NCI-H1694 (cell line): ENCODE measurements around the gene MARF1.
"Not testable (repeated sequence)": the region's sequence is repeated elsewhere in the genome, so short reads cannot be mapped to it uniquely, and the experiment has no call there.

ENCODE experiments used
- DNase-seq: peaks from one replicate; lab custom pipeline; 2025; lab: John Stamatoyannopoulos, UW

MARF1 gene

DNA sequence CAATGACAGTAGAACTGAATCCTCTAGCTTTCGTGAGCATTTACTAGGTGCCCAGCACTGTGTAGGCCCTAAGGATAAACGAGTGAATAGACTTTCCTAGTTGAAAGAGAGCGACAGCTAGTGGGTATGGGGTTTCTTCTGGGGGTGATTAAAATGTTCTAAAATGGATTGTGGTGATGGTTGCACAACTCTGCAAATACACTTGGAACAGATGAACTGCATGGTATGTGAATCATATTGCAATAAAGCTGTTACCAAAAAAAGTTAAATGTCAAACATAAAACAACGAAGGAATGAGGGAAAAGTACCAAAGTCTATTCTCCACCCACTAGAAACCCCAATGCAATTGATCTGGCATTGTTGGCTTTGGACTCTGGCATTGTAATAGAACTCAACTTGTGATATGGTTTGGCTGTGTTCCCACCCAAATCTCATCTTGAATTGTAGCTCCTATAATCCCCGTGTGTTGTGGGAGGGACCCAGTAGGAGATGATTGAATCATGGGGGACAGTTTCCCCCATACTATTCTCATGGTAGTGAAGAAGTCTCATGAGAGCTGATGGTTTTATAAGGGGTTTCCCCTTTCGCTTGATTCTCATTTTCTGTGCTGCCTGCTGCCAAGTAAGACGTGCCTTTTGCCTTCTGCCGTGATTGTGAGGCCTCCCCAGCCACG lies 70.5 kb downstream of the MARF1 start:
- no peak for DNase-seq

DNA sequence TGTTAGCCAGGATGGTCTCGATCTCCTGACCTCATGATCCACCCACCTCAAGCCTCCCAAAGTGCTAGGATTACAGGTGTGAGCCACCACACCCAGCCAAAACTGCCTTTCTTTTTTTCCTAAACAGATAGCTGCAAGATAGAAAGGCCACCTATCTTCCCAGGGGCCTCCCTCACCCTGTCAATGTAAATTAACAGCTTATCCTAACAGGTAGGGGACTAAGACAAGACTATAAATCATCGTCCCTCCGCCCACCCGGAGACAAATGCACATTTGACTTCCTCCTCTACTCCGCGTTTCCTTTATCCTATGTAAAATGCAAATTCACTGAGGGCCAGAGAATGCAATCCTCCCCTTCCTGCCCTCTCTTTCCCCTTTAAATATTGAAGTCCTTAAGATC lies 71.4 kb downstream of the MARF1 start:
- no peak for DNase-seq

DNA sequence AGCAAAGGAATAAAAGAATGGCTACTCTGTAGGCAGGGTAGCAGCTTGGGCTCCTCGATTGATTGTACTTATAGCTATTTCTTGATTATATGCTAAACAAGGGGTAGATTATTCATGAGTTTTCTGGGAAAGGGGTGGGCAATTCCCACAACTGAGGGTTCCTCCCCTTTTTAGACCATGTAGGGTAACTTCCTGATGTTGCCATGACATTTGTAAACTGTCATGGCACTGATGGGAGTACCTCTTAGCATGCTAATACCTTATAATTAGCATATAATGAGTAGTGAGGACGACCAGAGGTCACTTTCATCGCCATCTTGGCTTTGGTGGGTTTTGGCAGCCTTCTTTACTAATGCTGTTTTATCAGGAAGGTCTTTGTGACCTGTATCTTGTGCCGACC lies 72.3 kb downstream of the MARF1 start:
- DNase-seq, result not testable (repeated sequence)

DNA sequence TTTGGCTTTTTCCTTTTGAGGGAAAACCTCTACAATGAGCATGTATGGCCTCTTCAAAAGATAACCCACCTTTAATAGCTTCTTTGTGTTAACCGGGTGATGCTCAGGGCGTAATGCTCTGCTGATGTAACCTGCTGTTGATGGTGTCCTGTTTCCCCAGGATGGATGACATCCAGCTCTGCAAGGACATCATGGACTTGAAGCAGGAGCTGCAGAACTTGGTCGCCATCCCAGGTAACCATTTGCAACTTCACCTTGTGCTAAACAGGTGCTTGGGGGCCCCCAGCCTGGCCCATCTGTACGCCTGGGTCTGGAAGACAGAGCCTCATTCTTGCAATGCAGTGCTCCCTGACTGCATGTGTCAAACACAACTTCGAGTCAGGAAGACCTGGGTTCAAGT lies 75.1 kb downstream of the MARF1 start:
- no peak for DNase-seq

DNA sequence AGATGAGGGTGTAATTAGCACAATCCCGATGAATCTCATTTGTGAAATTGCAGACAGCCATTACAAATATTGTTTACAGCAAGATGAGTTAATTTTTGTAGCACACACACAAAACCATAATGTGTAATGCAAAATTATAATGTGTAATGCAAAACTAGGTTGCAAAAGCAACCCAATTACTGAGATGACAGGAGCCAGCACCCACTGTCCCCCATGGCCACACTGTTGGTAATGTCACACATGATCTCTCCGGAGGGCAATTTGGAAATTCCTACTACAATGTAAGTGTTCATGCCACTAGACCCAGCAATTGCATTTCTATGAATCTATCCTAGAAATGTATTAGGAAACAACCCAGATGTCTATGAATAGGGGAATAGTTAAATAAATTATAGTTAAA lies 76.9 kb downstream of the MARF1 start:
- no peak for DNase-seq

DNA sequence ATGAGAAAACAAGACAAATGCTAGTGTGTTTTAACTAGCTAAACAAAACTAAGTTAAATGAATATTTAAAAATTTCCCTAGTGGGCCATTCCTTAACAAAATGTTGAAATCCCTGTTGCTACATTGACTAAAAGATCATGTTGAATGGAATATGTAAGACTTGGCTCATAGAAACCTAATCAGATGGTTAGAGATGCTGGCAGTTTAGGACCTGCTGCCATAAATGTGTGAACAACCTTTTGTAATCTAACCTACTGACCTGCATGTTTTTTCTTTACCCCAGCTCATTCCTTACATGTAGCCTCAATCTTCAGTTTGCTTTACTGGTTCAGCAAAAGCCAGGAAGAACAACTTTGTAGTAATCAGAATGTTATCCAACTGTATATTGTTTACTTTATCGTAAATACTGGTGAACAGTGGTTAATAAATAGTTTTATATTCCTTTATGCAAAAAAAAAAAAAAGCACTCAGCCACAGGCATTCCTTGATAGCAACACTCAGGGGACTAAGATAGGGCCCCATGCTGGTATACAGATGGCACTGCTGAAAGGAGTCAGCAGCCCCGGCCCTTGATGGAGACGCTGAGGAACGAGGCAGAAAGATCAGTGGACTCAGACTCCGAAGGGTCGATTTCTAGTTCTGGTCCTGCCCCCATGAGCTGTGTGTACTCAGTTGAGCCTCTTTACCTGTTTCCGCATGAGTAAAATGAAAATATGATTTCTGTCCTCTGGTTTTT lies 78.2 kb downstream of the MARF1 start:
- no peak for DNase-seq

DNA sequence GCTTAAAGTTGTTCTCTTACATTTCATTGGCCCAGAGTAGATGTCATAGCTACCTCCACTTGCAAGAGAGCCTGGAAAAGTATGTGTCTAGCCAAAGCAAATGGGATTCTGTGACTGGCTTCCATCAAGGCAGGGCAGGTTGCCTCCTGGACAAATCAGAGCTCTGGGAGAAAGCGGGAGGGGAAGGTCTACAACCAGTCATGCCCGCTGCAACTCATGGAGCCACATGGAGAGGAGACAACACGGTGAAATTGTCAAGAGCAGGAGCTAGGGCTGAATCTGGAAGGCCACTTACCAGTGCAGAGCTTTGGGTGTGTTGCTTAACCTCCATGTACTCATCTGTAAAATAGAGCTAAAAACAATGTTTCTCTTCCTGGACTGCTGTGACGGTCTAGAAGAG lies 83.8 kb downstream of the MARF1 start:
- DNase-seq, result no peak

DNA sequence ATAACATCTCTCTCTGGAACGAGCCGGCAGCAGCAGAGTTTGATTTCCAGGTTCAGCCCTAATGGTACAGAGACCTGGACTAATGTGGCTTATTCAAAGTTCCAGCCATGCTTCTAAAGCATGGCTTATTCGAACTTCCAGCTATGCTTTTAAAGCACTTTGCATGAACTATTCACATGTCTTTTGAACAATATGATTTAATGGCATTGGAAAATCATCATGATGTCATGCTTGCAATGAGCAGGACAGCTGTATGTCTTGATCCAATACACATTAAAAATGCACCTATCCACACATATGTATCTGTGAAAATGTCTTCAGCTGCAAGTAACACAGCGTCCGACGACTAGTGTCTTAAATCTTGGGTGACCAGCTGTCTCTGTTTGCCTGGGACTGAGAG lies 85.7 kb downstream of the MARF1 start:
- DNase-seq, result no peak

DNA sequence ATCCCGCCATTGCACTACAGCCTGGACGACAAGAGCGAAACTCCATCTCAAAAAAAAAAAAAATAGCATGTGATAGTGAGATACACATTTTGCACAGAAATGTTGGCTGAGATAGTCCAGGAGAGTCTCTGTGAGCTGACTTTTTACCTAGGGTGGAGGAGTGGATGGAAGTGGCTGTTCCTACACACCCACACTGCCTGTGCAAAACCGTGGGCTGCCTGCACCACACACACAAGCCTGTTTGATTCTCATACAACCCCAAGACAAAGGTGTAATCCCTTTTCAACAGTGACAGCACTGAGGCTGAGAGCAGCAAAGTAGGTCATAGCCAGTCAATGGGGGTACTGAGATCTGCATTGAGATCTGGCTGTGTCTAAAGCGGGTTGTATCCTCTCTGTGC lies 86.8 kb downstream of the MARF1 start:
- no peak for DNase-seq

DNA sequence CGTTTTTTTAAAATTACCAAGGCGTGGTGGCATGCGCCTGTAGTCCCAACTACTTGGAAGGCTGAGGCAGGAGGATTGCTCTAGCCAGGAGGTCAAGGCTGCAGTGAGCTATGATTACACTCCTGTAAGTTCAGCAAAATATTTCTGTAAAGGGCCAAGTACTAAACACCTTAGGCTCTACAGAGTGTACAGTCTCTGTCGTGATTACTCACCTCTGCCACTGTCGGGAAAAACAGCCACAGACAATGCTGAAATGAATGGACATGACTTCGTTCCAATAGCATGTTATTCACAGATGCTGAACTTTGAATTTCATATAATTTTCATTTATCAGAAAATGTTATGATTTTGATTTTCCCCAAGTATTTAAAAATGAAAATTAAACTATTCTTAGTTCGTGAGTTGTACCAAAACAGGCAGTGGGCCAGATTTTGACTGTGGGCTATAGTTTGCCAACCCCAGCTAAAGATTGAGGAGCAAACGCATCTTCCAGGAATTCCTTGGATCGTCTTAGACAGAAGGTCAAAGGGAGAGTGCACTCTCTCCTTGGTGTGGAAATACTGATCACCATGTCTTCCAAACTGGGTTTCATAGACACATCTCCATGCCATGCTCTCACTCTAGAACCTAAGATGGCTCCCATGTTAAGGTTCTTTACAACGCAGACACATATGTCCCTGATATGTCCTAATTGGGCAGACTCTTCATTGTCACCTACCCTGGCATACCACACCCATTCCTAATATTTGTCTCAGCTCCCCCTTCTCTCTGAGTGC lies 89.5 kb downstream of the MARF1 start:
- no peak for DNase-seq

DNA sequence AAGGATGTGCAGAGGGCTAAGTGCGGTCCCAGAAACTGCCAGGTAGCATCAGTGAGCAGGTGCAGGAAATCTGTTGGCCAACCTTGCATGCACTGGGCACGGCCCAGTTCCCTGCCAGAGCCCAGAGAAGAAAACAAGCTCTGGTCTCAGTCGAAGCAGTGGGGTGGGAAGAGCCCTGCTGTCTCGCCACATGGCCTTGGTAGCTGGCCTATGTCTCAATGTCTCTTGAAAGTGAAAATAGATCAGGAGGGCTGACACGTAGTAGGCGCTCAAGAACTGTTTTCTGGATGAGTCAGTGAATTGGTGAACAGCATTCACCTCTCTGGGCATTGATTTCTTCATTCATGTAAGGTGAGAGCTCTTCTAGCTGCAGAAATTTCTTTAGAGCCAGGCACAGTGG lies 90.4 kb downstream of the MARF1 start:
- DNase-seq, result no peak

DNA sequence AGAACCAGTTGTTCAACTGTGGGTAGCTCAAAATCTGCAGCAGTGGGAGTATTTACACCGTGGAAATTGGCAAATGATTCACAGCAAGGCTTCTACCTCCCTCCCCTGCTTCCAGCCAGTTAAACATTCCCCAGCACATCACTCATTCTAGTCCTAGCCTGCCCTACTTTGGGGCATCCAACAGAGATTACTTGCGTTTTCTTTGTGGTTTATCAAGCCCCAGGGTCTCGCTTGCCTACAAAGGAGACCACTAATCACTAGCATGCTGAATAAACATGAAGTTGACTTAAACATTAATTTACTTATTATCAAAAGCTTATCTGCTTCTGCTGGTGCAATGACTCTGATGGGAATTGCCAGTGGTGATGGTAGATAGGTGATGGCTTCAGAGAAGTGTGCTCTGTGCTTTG lies 94.5 kb downstream of the MARF1 start:
- no peak for DNase-seq

DNA sequence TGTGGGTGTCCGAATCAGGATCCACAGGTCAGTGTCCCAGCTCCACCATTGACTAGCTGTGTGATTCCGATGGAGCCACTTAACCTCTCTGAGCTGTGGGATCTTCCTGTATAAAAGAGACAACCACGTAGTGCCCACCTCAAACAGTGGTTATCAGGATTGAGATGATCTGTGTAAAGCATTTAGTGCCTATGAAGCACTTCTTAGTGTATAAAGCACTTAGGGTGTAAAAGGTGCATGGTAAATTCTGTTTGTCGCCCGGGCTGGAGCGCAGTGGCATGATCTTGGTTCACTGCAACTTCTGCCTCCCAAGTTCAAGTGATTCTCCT lies 95.2 kb downstream of the MARF1 start:
- no peak for DNase-seq

DNA sequence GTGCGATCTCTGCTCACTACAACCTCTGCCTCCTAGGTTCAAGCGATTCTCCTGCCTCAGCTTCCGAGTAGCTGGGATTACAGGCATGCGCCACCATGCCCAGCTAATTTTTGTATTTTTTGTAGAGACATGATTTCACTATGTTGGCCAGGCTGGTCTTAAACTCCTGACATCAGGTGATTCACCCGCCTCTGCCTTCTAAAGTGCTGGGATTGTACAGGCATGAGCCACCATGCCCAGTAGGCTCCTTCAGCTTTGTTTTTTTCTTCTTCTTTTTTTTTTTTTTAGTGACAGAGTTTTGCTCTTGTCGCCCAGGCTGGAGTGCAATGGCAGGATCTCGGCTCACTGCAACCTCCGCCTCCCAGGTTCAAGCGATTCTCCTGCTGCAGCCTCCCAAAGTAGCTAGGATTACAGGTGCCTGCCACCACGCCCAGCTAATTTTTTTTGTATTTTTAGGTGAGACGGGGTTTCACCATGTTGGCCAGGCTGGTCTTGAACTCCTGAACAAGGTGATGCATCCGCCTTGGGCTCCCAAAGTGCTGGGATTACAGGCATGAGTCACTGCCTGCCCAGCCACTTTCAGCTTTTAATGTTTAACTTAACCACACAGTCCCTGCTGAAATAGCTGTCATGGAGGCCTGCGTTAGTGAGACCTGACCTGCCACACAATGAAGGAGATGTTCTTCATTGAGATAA lies 95.7 kb downstream of the MARF1 start:
- DNase-seq, result not testable (repeated sequence)

DNA sequence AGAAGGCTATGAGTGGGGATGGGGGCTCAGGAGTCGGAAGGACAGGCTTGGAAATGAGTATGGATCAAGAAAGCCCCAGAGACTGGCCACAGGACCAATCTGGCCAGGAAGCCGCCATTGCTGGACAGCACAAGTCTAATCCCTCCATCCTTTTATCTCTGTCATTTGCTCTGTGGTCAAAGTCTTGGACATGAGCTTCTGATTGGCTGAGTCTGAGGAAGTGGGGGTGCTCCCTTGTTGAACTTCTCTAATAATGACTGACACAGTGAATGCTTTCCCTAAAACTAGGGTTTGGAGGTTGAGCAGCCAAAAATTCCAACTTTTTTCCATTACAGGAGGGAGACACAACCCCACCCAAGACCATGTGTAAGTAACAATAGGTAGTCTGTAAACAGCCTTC lies 97.4 kb downstream of the MARF1 start:
- DNase-seq, result no peak

DNA sequence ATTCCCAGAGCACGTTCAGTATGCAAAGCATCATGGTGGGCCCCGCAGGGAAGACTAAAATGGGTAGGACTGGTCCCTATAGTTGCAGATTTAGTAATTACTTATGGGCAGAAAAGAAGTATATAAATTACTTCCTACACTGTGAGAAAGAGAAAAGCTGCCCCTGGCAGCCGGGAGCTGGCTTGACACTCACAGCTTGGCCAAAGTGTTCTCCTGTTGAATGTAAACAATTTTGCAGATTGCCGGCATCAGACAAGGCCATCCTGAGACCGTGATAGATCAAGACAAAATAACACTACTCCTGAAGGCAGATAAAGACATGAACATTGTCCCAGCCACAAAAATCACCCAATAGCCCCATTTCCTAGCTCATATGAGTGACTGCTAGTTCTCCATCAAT lies 98.5 kb downstream of the MARF1 start:
- DNase-seq, result no peak
